GM12878 (cell line): ENCODE measurements around the gene NEU1.
"Not testable (repeated sequence)": the region's sequence is repeated elsewhere in the genome, so short reads cannot be mapped to it uniquely, and the experiment has no call there.

ENCODE experiments used
- JUND ChIP-seq: IDR thresholded peaks from 2 replicates; pipeline ENCODE4 v1.6.1; 2012; ENCODE audit warnings: low read depth, mild to moderate bottlenecking, low read length, improper control_type of control experiment, moderate library complexity
- MXI1 ChIP-seq: fragments of 150-350 bp; IDR thresholded peaks from 2 replicates; pipeline ENCODE4 v1.6.1; 2011; ENCODE audit warnings: low read depth, mild to moderate bottlenecking, inconsistent platforms, low read length, improper control_type of control experiment
- TARDBP ChIP-seq: IDR thresholded peaks from 2 replicates; pipeline ENCODE4 v1.6.1; 2016; ENCODE audit warnings: borderline replicate concordance

GRCh38 chr6:31817929-31818511 lies 44.6 kb downstream of the NEU1 start:
- not testable (repeated sequence) for TF ChIP-seq TARDBP, JUND, MXI1
